Breast epithelium (tissue), 4 donors: ENCODE results near the gene RB1. TPM values are rescaled to one million over a fixed set of nuclear protein-coding genes. Genes with fewer than 3 reads are reported as not detected.

ENCODE experiments used
- DNase-seq, 2 donors: peaks; one replicate each; pipeline ENCODE4 v3.0.0-alpha.2; 2019; ENCODE audit warnings: low spot score in 2 of 2
- H3K27ac ChIP-seq, 2 donors: fragments of 200-600 bp; sonication (generic) in 1 of 2; one replicate each; pipeline ENCODE4 v1.5.1; 2016 to 2019; ENCODE audit warnings: mild to moderate bottlenecking in 1 of 2
- H3K27me3 ChIP-seq, 2 donors: fragments of 200-600 bp; sonication (generic) in 1 of 2; one replicate each; pipeline versions ENCODE4 v1.5.1 to v1.6.0; 2017 to 2019; ENCODE audit warnings: control low read depth in 1 of 2, mild to moderate bottlenecking in 1 of 2
- H3K36me3 ChIP-seq: fragments of 200-600 bp; one replicate; pipeline ENCODE4 v1.5.1; 2019
- H3K4me1 ChIP-seq, 2 donors: fragments of 200-600 bp; sonication (generic); one replicate each; pipeline ENCODE4 v1.5.1; 2016 to 2019; ENCODE audit warnings: control low read depth in 1 of 2
- H3K4me3 ChIP-seq, 3 donors: fragments of 200-600 bp; sonication (generic); 1 replicate in 2 of 3; 2 replicates in 1 of 3; pipeline ENCODE4 v1.5.1; 2016 to 2019; ENCODE audit warnings: mild to moderate bottlenecking in 3 of 3, moderate library complexity in 2 of 3
- H3K9me3 ChIP-seq, 2 donors: fragments of 200-600 bp; sonication (generic) in 1 of 2; one replicate each; pipeline ENCODE4 v1.5.1; 2016 to 2019; ENCODE audit warnings: control low read depth in 1 of 2
- CTCF ChIP-seq, 3 donors: fragments of 450-650 bp; IDR thresholded peaks; one replicate each; pipeline ENCODE4 v1.5.1; 2016 to 2017; ENCODE audit warnings: antibody characterized with exemption in 3 of 3, mild to moderate bottlenecking in 3 of 3, moderate library complexity in 3 of 3
- POLR2A ChIP-seq: fragments of 450-650 bp; IDR thresholded peaks from one replicate; pipeline ENCODE4 v1.6.1; 2016; ENCODE audit warnings: antibody characterized with exemption, mild to moderate bottlenecking, moderate library complexity
- POLR2AphosphoS5 ChIP-seq, 3 donors: sonication (generic); formaldehyde crosslinking; IDR thresholded peaks; one replicate each; pipeline ENCODE4 v1.6.1; 2017; ENCODE audit warnings: antibody characterized with exemption in 3 of 3
- intact Hi-C: fragments of 100-400 bp; cut with DNase I; formaldehyde crosslinking; loops from one replicate; pipeline ENCODE4 v1.15.1; 2023; ENCODE audit warnings: low total_unique reads
- total RNA-seq, 3 donors: library from RNA; depleted of rRNA; stranded (reverse); fragments of >200 nt; gene quantifications; one replicate each; pipeline ENCODE4 v1.1.0, GENCODE V29; 2016

RB1 gene
- 10 to 100 TPM; 24.0 to 45.2 (median 43.6) TPM for total RNA-seq

- Histone ChIP-seq H3K27me3 (no peaks in the 10 kb centered on the region), H3K4me1 (peaks cover 0 to 8% of the 10 kb centered on the region in 2 donors), H3K36me3 (no peaks in the 10 kb centered on the region), H3K27ac (peak within 1 kb of the TSS; percentile 98 to 99), H3K9me3 (no peaks in the 10 kb centered on the region), H3K4me3 (peak within 1 kb of the TSS; percentile 73 to 88 (median 84))
- peak; percentile 96 for TF ChIP-seq POLR2A
- peak; percentile 88 to 99 (median 97) for TF ChIP-seq POLR2AphosphoS5 (IDR thresholded peaks at IDR 0.05)
- no peak for TF ChIP-seq CTCF (IDR thresholded peaks at IDR 0.05)
- intact Hi-C loops: loop anchor here (10.0 kb wide), 1 partner anchor 159 kb away; no protein-coding TSS in a partner anchor
- peak; percentile 85 to 86 for DNase-seq
These were observed at the start of gene RB1 for GRCh38 chr13:48303359-48304142. RB1 (plus strand) TSS chr13:48303751; CDS start chr13:48303913, 162 bp downstream.

GRCh38 chr13:48253849-48254248, 49.7 kb upstream of the RB1 start:
- no peaks in the 10 kb centered on the region for H3K9me3 ChIP-seq
- no peak overlapping the region for H3K4me3 ChIP-seq
- peaks cover 11% of the 10 kb centered on the region for H3K36me3 ChIP-seq
- no peak for TF ChIP-seq POLR2A
- no peak for TF ChIP-seq CTCF (IDR thresholded peaks at IDR 0.05)
- TF ChIP-seq POLR2AphosphoS5 (IDR thresholded peaks at IDR 0.05): no peak
- no peak overlapping the region for H3K27ac ChIP-seq
- no peaks in the 10 kb centered on the region for H3K27me3 ChIP-seq
- intact Hi-C loops: no loop called here
- no peaks in the 10 kb centered on the region for H3K4me1 ChIP-seq
- DNase-seq: no peak

GRCh38 chr13:48255090-48255489, 48.5 kb upstream of the RB1 start:
- no peak overlapping the region for H3K4me3 ChIP-seq
- no peak overlapping the region for H3K27ac ChIP-seq
- intact Hi-C loops: no loop called here
- H3K36me3 ChIP-seq: peaks cover 11% of the 10 kb centered on the region
- H3K9me3 ChIP-seq: no peaks in the 10 kb centered on the region
- H3K4me1 ChIP-seq: no peaks in the 10 kb centered on the region
- TF ChIP-seq POLR2A (no peak), POLR2AphosphoS5 (IDR thresholded peaks at IDR 0.05) (no peak), CTCF (IDR thresholded peaks at IDR 0.05) (no peak)
- DNase-seq: no peak
- H3K27me3 ChIP-seq: no peaks in the 10 kb centered on the region

- H3K27ac ChIP-seq: no peak overlapping the region
These were observed 47.6 kb upstream of the RB1 start for GRCh38 chr13:48255954-48256353.

More at GRCh38 chr13:48255954-48256353, 47.6 kb upstream of the RB1 start:
- no peak overlapping the region for H3K4me3 ChIP-seq
- TF ChIP-seq CTCF (IDR thresholded peaks at IDR 0.05) (no peak), POLR2A (no peak), POLR2AphosphoS5 (IDR thresholded peaks at IDR 0.05) (no peak)
- no peaks in the 10 kb centered on the region for H3K9me3 ChIP-seq
- H3K4me1 ChIP-seq: no peaks in the 10 kb centered on the region
- H3K36me3 ChIP-seq: peaks cover 11% of the 10 kb centered on the region
- intact Hi-C loops: no loop called here
- no peaks in the 10 kb centered on the region for H3K27me3 ChIP-seq
- DNase-seq: no peak
